Stimulated activated CD4-positive, alpha-beta T cell treated with anti-CD3 and anti-CD28 coated beads, Interleukin-4, amount 100 ng/mL, for 4 hours (primary cell): Measurements from ENCODE around the gene IFFO2.
"Not testable (repeated sequence)": the region's sequence is repeated elsewhere in the genome, so short reads cannot be mapped to it uniquely, and the experiment has no call there.

Experiments
- DNase-seq, 2 experiments: peaks; one replicate each; pipeline ENCODE4 v3.0.0-alpha.2; 2020

The IFFO2 gene

GRCh38 chr1:18917071-18917799, 39.2 kb downstream of the IFFO2 start:
- no peak for DNase-seq

GRCh38 chr1:18915341-18915740, 41.1 kb downstream of the IFFO2 start:
- no peak for DNase-seq

GRCh38 chr1:18913065-18913835, 43.2 kb downstream of the IFFO2 start:
- DNase-seq = peak; percentile 61 to 81

GRCh38 chr1:18912550-18912949, 43.9 kb downstream of the IFFO2 start:
- DNase-seq = no peak

- DNase-seq = peak in 1 of 2 experiments; percentile 40
Measured at GRCh38 chr1:18908911-18909771, 47.3 kb downstream of the IFFO2 start.

GRCh38 chr1:18907917-18908845, 48.3 kb downstream of the IFFO2 start:
- no peak for DNase-seq

- DNase-seq = peak; percentile 28 to 47
Measured at GRCh38 chr1:18907021-18907916, 49.2 kb downstream of the IFFO2 start.

GRCh38 chr1:18903291-18903756, 53.2 kb downstream of the IFFO2 start:
- DNase-seq = no peak

GRCh38 chr1:18902523-18903290, 53.8 kb downstream of the IFFO2 start, which contains the start of gene ALDH4A1:
Gene ALDH4A1 (minus strand): TSS chr1:18902555. CDS start chr1:18902523, 32 bp downstream.
- peak; percentile 84 to 94 for DNase-seq

GRCh38 chr1:18901952-18902522, 54.4 kb downstream of the IFFO2 start:
- DNase-seq = no peak

- DNase-seq = no peak
Measured at GRCh38 chr1:18901147-18901951, 55.1 kb downstream of the IFFO2 start.

- no peak for DNase-seq
Measured at GRCh38 chr1:18900303-18900841, 56.1 kb downstream of the IFFO2 start.

GRCh38 chr1:18899363-18900049, 57.0 kb downstream of the IFFO2 start:
- DNase-seq = no peak

- no peak for DNase-seq
Measured at GRCh38 chr1:18898567-18898966, 57.9 kb downstream of the IFFO2 start.

- DNase-seq = no peak
Measured at GRCh38 chr1:18895317-18895716, 61.2 kb downstream of the IFFO2 start.

- no peak for DNase-seq
Measured at GRCh38 chr1:18893120-18893519, 63.4 kb downstream of the IFFO2 start.

- not testable (repeated sequence) for DNase-seq
Measured at GRCh38 chr1:18891858-18892257, 64.6 kb downstream of the IFFO2 start.

GRCh38 chr1:18891426-18891780, 65.1 kb downstream of the IFFO2 start:
- no peak for DNase-seq
